NCI-H1694 treated with DMSO at 0.1 percent for 48 hours (cell line): ENCODE measurements around the gene PSMA7.
A peak's percentile ranks its signal among the peaks of the same experiment; 100 is the strongest.

ENCODE experiments used
- DNase-seq: peaks from one replicate; lab custom pipeline; 2025; lab: John Stamatoyannopoulos, UW

Gene PSMA7

GRCh38 chr20:62171245-62171644 lies 28.1 kb upstream of the PSMA7 start:
- DNase-seq: no peak

GRCh38 chr20:62170536-62170935 lies 27.3 kb upstream of the PSMA7 start:
- no peak for DNase-seq

GRCh38 chr20:62168890-62169435 lies 25.8 kb upstream of the PSMA7 start:
- no peak for DNase-seq

GRCh38 chr20:62168061-62168460 lies 24.9 kb upstream of the PSMA7 start:
- DNase-seq: no peak

- no peak for DNase-seq
Measured at GRCh38 chr20:62167474-62167873, 24.3 kb upstream of the PSMA7 start.

- no peak for DNase-seq
Measured at GRCh38 chr20:62165762-62166399, 22.7 kb upstream of the PSMA7 start.

- no peak for DNase-seq
Measured at GRCh38 chr20:62164879-62165761, 21.9 kb upstream of the PSMA7 start.

- no peak for DNase-seq
Measured at GRCh38 chr20:62163986-62164762, 21.0 kb upstream of the PSMA7 start.

- no peak for DNase-seq
Measured at GRCh38 chr20:62163485-62163865, 20.3 kb upstream of the PSMA7 start.

- no peak for DNase-seq
Measured at GRCh38 chr20:62162765-62163484, 19.7 kb upstream of the PSMA7 start.

GRCh38 chr20:62161347-62161746 lies 18.2 kb upstream of the PSMA7 start:
- DNase-seq: no peak

- no peak for DNase-seq
Measured at GRCh38 chr20:62160876-62161275, 17.7 kb upstream of the PSMA7 start.

GRCh38 chr20:62160253-62160652 lies 17.1 kb upstream of the PSMA7 start:
- DNase-seq: no peak

- DNase-seq: no peak
Measured at GRCh38 chr20:62159839-62160238, 16.6 kb upstream of the PSMA7 start.

GRCh38 chr20:62159052-62159451 lies 15.9 kb upstream of the PSMA7 start:
- DNase-seq: no peak

- no peak for DNase-seq
Measured at GRCh38 chr20:62158541-62158940, 15.3 kb upstream of the PSMA7 start.

GRCh38 chr20:62158088-62158400 lies 14.8 kb upstream of the PSMA7 start:
- DNase-seq: no peak

GRCh38 chr20:62157387-62158087 lies 14.3 kb upstream of the PSMA7 start:
- no peak for DNase-seq

GRCh38 chr20:62156592-62157386 lies 13.6 kb upstream of the PSMA7 start:
- DNase-seq: peak; percentile 17

GRCh38 chr20:62156254-62156556 lies 13.0 kb upstream of the PSMA7 start:
- DNase-seq: no peak
